ENCODE measurements around the gene DHDH. TPM values are rescaled to one million over a fixed set of nuclear protein-coding genes. Genes with fewer than 3 reads are reported as not detected.
"Not testable (repeated sequence)": the region's sequence is repeated elsewhere in the genome, so short reads cannot be mapped to it uniquely, and the experiment has no call there.

The DHDH gene
- total RNA-seq, 1 experiment from 2014 or later: 1.6 TPM

DNA sequence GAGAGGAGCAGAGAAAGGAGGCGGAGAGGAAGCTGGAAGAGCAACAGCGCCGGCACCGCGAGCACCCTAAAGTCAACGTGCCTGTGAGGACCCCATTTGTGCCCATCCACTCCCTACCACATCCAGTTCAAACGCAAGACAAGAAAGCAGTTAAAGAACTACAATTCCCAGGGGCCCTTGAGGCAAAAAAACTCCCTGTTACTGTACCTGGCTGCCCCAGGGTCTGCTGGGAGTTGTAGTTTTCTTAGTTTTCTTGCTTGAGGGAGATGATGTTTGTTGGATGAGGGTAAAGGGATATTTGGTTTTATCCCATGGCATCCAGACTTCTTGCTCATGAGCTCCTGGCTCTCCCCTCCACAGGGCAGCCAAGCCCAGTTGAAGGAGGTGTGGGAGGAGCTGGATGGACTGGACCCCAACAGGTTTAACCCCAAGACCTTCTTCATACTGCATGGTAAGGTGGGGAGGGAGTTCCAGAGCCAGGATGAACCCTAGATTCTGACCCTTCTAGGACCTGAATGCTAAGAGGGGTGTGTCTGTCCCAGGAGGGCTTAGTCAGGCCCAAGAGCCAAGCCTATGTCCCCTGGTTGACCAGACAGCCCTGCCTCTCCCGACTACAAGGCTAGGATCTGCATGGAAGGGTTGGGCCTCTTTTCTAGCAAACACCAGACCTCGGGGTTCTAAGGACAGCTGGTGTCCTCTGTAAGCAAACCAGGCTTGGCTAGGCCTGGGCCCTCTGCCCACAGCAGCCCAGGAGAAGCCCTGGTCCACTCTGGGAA, 20.2 kb upstream of the DHDH start:
- in situ Hi-C loops (cut with HindIII; ENCODE audit: low pct_unique_long_range_greater_than_20kb, low sequenced_read_pairs): no loop called here
- DNase-seq (ENCODE audit: low read depth): no peak

DNA sequence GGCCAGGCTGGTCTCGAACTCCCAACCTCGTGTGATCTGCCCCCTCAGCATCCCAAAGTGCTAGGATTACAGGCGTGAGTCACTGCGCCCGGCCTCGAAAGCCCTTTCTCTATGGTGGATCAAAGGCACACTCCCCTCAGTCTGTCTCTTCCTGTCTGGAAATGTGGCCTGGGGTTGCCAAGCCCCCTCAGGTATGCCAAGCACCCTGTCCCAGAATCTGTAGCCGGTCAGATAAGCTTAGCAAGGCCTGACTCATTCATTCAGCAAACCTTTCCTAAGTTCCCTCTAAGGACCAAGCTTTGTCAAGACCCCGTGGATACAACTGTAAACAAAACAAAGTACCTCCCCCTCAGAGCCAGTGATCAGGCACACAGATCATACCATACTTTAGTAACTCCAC, 19.3 kb upstream of the DHDH start:
- in situ Hi-C loops (cut with HindIII; ENCODE audit: low pct_unique_long_range_greater_than_20kb, low sequenced_read_pairs): no loop called here
- DNase-seq (ENCODE audit: low read depth): no peak

- no peak for DNase-seq (ENCODE audit: low read depth)
- in situ Hi-C loops (cut with HindIII; ENCODE audit: low pct_unique_long_range_greater_than_20kb, low sequenced_read_pairs): no loop called here
Observed at GRCh38 chr19:48915757-48916156, 17.7 kb upstream of the DHDH start.

DNA sequence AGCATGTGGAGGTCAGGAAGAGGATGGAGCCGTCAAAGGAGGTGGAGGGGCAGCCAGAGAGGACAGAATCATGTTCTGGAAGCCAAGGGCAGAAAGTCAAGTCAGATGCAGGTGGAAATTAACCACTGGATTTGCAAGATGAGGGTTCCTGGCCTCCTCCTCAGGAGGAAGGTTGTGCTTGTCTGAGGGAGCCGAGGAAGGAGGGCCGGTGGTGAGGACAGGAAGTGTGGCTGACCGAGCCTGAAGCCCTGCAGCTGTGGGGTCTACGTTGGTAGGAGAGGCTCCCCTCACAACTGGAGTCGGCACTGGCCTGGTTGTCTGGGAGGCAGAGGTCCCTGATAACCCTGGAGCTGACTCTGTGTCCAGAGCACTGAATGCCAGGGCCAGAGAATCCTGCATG, 15.4 kb upstream of the DHDH start:
- DNase-seq (ENCODE audit: low read depth): no peak
- in situ Hi-C loops (cut with HindIII; ENCODE audit: low pct_unique_long_range_greater_than_20kb, low sequenced_read_pairs): no loop called here

- no peak for DNase-seq (ENCODE audit: low read depth)
- in situ Hi-C loops (cut with HindIII; ENCODE audit: low pct_unique_long_range_greater_than_20kb, low sequenced_read_pairs): no loop called here
Observed at GRCh38 chr19:48918801-48919247, 14.7 kb upstream of the DHDH start.

DNA sequence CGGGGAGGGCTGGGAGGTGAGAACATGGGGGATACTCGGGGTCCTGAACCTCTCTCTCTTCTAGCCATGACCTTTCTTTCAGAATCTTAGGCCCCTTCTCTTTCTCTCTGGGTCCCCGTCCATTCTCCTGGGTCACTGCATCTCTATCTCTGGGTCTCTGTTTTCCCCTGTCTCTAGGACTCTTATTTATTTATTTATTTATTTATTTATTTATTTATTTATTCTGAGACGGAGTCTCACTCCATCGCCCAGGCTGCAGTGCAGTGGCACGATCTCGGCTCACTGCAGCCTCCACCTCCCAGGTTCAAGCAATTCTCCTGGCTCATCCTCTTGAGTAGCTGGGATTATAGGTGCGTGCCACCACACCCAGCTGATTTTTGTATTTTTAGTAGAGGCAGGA, 14.2 kb upstream of the DHDH start:
- in situ Hi-C loops (cut with HindIII; ENCODE audit: low pct_unique_long_range_greater_than_20kb, low sequenced_read_pairs); DNase-seq (ENCODE audit: low read depth): not testable (repeated sequence)

GRCh38 chr19:48920949-48921348, 12.6 kb upstream of the DHDH start:
- DNase-seq (ENCODE audit: low read depth): no peak

DNA sequence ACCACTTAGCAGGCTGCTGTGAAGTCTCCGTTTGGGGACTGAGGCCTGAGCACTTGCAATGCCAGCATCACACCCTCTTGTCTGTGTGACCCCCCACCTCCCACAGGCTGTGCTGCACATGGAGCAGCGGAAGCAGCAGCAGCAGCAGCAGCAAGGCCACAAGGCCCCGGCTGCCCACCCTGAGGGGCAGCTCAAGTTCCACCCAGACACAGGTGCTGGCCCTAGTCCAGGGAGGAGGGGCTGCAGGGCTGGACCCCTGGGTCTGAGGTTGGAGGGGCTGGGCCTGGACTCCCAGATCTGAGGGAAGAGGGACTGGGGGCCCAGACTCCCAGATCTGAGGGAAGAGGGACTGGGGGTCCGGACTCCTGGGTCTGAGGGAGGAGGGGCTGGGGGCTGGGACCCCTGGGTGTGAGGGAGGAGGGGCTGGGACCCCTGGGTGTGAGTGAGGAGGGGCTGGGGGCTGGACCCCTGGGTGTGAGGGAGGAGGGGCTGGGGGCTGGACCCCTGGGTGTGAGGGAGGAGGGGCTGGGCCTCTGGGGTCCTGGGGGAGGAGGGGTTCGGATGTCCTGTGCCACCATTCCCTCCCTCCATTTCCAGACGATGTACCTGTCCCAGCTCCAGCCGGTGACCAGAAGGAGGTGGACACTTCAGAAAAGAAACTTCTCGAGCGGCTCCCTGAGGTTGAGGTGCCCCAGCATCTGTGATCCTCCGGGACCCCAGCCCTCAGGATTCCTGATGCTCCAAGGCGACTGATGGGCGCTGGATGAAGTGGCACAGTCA, 11.6 kb upstream of the DHDH start:
- DNase-seq (ENCODE audit: low read depth): no peak
- in situ Hi-C loops (cut with HindIII; ENCODE audit: low pct_unique_long_range_greater_than_20kb, low sequenced_read_pairs): no loop called here

More at GRCh38 chr19:48920949-48921348, 12.6 kb upstream of the DHDH start:
- in situ Hi-C loops (cut with HindIII; ENCODE audit: low pct_unique_long_range_greater_than_20kb, low sequenced_read_pairs): no loop called here

- no peak for DNase-seq (ENCODE audit: low read depth)
- in situ Hi-C loops (cut with HindIII; ENCODE audit: low pct_unique_long_range_greater_than_20kb, low sequenced_read_pairs): no loop called here
Observed at GRCh38 chr19:48922548-48923490, 10.7 kb upstream of the DHDH start.

- peak; percentile 84 for DNase-seq (ENCODE audit: low read depth)
- in situ Hi-C loops (cut with HindIII; ENCODE audit: low pct_unique_long_range_greater_than_20kb, low sequenced_read_pairs): no loop called here
Observed at GRCh38 chr19:48925240-48925843, 8.2 kb upstream of the DHDH start.

- DNase-seq (ENCODE audit: low read depth); in situ Hi-C loops (cut with HindIII; ENCODE audit: low pct_unique_long_range_greater_than_20kb, low sequenced_read_pairs): not testable (repeated sequence)
Observed at GRCh38 chr19:48925890-48926289, 7.6 kb upstream of the DHDH start.

GRCh38 chr19:48926909-48927308, 6.6 kb upstream of the DHDH start:
- DNase-seq (ENCODE audit: low read depth): peak; percentile 81
- in situ Hi-C loops (cut with HindIII; ENCODE audit: low pct_unique_long_range_greater_than_20kb, low sequenced_read_pairs): no loop called here

GRCh38 chr19:48927692-48928091, 5.8 kb upstream of the DHDH start:
- DNase-seq (ENCODE audit: low read depth); in situ Hi-C loops (cut with HindIII; ENCODE audit: low pct_unique_long_range_greater_than_20kb, low sequenced_read_pairs): not testable (repeated sequence)

GRCh38 chr19:48928164-48929025, 5.1 kb upstream of the DHDH start:
- no peak for DNase-seq (ENCODE audit: low read depth)
- in situ Hi-C loops (cut with HindIII; ENCODE audit: low pct_unique_long_range_greater_than_20kb, low sequenced_read_pairs): no loop called here

- in situ Hi-C loops (cut with HindIII; ENCODE audit: low pct_unique_long_range_greater_than_20kb, low sequenced_read_pairs): no loop called here
- DNase-seq (ENCODE audit: low read depth): no peak
Observed at GRCh38 chr19:48934837-48935236, 1.3 kb downstream of the DHDH start.

DNA sequence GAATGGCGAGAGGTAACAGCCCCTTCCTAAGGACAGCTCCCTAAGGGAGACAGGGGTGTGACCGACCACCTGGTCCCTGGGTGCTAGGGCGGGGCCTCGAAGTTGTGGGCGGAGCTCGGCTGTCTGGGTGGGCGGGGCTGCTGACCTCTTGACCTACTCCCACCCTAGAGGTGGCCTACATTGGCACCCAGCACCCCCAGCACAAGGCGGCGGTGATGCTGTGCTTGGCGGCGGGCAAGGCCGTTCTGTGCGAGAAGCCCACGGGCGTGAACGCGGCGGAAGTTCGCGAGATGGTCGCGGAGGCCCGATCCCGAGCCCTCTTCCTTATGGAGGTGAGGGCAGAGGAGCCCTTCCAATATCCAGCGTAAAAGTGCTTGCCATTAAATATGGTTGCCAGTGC, 2.4 kb downstream of the DHDH start:
- in situ Hi-C loops (cut with HindIII; ENCODE audit: low pct_unique_long_range_greater_than_20kb, low sequenced_read_pairs): no loop called here
- DNase-seq (ENCODE audit: low read depth): no peak

GRCh38 chr19:48938256-48938655, 4.8 kb downstream of the DHDH start:
- in situ Hi-C loops (cut with HindIII; ENCODE audit: low pct_unique_long_range_greater_than_20kb, low sequenced_read_pairs): no loop called here
- DNase-seq (ENCODE audit: low read depth): no peak

All from Caki2 (cell line).